Left cardiac atrium (tissue), 4 donors: ENCODE results near the gene MPPED2. TPM values are rescaled to one million over a fixed set of nuclear protein-coding genes. Genes with fewer than 3 reads are reported as not detected.
A peak's percentile ranks its signal among the peaks of the same experiment; 100 is the strongest.

Source experiments
- ATAC-seq, 2 donors: fragments of 200-7000 bp; cut with Tn5 transposase; one replicate each; pipeline ENCODE4 v1.9.1; 2020; ENCODE audit warnings: mild to moderate bottlenecking in 2 of 2, moderate library complexity in 2 of 2
- DNase-seq: peaks from one replicate; pipeline ENCODE4 v3.0.0-alpha.2; 2020
- intact Hi-C, 2 donors: fragments of 100-400 bp; cut with DNase I; formaldehyde crosslinking; loops; one replicate each; pipeline versions ENCODE4 v1.14.1 to v1.15.1; 2022 to 2023
- total RNA-seq, 2 donors: library from RNA; stranded (reverse); fragmentation: NEBNext Ultra II Directional; extraction: Animal tissue kit (Norgen Biotek cat#: 25700); gene quantifications; one replicate each; pipeline ENCODE4 v1.2.1, GENCODE V29; 2021
- donor health status: DM: no; HTN: yes; CAD: no.
- donor health status: DM: no; HTN: yes; CAD: no; lungs with severe emphysema.
- donor health status: DM: yes; HTN: yes; CAD: no.
- donor health status: Dilated cardiomyopathy.

Gene MPPED2
- total RNA-seq, 2 donors from 2014 or later, result 2.9 to 5.2 TPM

DNA sequence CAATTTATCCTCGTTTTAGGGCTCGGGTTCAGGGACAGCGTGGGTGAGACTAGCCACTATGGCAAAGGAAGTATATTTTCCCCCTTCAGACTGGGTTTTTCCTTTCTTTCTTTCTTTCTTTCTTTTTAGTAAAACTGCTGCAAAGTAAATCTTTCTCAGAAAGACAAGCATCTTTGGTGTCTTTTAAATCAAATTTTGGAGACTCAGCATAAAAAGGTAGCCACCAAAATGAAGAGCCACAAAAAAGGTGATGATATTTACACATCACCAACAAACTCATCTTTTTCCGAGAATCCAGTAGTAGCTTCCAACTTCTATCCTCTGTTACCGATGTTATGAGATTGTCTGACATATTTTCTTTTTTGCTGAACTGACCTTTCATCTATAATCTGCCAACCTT is 88.6 kb downstream of the MPPED2 start:
- no peak for DNase-seq
- intact Hi-C loops, result no loop called here
- no peak for ATAC-seq

DNA sequence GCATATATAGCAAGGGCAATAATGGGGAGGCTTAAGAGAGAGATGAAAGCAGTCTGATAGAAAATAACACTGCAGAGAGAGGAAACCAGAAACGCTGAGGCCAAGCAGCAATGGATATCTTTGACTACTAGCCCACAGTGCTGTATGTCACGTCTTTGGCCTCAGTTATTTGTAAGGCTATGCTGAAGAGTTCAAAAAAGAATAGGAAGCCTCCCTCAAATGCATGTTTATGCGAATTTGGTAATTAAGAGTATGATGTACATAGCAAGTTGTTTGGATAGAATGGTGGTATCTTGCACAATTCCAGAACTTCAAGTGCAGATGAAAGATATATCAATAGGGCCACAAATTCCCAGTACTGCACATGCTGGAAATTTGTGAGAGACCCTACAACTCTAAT is 89.2 kb downstream of the MPPED2 start:
- intact Hi-C loops, result no loop called here
- no peak for ATAC-seq
- DNase-seq, result no peak

DNA sequence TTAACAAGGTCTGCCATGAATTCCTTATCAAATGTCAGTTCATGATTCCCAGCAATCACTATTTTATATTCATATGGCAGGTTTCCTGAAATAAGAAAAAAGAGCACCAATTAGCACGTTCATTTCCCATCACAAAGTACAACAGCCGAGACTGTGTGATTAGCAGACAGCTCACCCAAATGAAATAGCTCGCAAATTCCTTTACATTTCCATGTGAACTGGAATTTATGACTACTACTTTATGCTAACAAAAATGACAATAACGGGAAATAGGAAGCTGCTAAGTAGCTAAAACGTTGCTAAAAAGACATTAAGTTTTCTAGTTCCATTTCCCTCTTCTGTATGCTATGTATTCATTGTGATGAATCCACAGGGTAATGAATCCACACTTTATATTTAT is 90.7 kb downstream of the MPPED2 start:
- intact Hi-C loops, result no loop called here
- ATAC-seq (no peak), DNase-seq (no peak)

DNA sequence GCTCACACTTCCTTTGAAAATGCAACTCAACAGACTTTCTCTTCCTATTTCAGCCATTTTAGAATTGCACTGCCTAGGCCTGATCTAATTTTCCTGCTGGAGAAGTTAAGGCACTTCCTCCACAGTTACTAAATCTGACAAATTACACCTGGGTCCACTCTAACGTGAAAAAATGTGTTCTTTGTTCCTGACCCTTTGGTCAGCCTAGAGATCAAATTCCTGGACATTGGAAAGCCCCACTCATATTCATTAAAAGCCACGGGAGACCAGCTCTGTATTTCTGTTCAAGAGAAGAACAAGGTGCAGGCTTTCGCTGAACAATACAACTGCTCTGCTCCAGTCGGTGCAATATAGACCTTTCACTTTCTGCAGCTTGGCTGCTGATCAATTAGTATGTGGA is 96.6 kb downstream of the MPPED2 start:
- ATAC-seq (no peak), DNase-seq (no peak)
- intact Hi-C loops, result no loop called here

DNA sequence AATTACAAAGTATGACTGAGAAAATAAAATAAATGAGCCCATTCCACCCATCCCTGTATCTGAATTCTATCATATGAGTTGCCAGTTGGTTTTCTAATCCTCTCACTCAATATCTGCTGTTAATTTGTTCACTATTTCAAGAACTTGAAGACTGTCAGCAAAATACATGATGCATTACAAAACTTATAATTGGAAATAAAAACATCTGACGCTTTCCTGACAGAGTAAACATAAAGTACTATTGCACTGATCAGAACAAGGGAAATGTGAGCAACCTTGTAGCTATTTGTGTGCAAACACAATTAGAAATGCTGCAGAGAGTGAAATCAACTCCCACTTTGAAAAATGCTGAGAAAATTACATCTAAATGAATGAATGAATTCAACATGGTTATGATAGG is 97.1 kb downstream of the MPPED2 start:
- ATAC-seq (no peak), DNase-seq (no peak)
- intact Hi-C loops, result no loop called here

DNA sequence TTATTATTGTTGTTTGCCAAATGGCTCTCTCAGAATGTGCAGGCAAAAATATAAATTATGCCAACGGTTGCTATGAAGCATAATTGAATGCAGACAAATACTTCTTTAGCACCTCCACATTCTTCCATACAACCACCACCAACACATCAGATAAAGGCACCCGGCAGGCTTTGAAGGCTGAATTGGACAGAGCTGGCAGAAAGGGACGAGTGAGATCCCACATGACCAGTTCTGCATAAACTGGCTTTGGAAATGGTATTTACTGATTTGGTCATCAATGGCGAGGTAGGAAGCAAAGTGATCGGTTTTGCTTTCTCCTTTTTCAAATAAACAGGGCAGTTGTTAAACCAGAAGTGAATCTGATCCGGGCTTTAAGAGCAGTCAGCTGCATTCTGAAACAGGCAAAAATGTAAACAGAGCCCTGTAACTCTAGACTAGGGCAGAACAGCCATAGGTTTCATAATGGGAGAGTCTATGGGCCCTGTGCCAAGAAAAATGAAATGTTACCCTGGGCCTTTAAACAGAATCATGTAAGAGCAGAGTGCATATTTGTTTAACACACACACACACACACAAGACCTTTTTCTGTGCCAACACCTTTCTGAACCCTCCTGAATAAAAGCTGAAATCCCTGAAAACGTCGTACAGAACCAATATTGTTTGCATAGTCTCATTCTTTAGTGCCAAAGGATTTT is 97.7 kb downstream of the MPPED2 start:
- ATAC-seq, result peak; percentile 41 to 63
- intact Hi-C loops, result no loop called here
- DNase-seq, result no peak

DNA sequence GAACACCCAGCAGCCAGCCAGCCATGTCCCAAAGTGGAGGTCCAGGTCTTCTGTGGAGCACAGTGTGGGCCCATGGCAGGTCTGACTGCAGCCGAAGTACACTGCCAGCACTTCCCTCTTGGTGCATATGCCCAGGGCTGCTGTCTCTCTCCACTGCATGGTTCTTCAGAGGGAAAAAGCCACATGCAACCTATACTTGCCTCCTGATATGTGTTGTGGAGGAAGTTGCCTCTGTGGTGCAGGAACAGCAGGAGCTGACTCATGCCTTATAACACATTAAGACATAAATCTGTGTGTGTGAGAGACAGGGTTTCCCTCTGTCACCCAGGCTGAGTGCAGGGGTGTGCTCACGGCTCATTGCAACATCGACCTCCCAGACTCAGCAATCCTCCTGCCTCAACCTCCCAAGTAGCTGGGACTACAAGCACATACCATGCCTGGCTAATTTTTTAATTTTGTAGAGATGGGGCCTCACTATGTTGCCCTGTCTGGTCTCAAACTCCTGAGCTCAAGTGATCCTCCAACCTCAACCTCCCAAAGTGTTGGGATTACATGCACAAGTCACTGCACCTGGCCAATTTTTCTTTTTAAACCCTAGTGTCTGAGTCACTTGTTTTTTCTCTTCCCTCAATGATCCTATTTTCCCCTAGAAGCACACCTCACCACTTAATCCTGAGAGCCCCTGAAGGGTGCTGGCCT is 98.8 kb downstream of the MPPED2 start:
- peak; percentile 22 for DNase-seq
- peak in 1 of 2 donors; percentile 79 for ATAC-seq
- intact Hi-C loops, result no loop called here

DNA sequence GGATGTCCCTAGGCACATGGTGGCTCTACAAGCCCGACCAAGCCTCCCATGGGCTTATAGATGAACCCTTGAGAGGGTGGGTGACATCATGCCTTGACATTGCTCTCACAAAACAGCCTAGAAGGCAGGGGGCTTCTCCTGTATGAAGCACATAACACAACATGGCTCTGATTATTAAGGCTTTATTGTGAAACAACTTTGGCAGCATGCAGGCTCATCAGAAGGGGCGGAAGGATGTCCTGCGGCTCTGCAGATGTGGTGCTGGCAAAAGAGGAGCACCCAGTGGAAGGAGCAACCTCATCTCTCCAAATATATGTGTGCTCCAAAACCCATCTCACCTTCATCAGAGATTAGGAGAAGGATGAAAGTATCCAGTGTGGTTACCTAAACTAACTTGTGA is 100.4 kb downstream of the MPPED2 start:
- DNase-seq (no peak), ATAC-seq (no peak)
- intact Hi-C loops, result no loop called here

DNA sequence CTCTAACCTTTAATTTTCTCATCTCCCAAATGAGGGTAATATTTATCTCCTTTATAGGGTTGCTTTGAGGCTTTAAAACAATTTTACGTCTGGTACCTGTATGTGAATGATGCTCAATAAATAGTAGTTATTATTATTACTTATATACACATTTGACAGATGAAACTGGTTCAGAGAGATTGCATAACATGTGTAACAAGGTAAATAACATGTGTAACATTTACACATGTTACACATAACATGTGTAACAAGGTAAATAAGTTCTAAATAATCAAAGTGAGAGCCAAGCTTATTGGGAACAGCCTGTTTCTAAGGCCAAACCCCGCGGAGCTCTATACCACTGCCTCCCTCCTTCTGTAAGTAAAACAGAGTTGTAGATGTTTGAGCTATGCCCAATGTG is 100.9 kb downstream of the MPPED2 start:
- ATAC-seq (no peak), DNase-seq (no peak)

DNA sequence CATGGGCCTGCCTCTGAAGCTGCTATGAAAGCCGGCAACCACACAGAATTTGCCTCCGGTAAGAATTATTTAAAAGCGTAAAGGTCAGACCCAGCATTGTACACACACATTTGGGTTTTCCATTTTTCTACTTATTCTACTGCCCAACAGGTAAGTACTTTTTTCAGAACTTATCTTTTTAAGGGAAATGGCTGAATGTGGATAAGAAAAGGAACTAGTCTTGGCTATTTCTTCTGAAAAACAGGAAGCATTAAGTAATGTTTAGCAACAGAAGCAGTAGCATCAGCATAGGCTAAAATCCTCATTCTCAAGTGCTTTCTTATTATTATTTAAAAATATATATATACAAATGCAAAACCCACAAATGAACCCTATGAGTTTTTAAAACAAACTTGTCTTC is 103.1 kb downstream of the MPPED2 start:
- DNase-seq (no peak), ATAC-seq (no peak)
- intact Hi-C loops, result no loop called here

More for the DNA sequence above, 100.9 kb downstream of the MPPED2 start:
- intact Hi-C loops, result no loop called here

DNA sequence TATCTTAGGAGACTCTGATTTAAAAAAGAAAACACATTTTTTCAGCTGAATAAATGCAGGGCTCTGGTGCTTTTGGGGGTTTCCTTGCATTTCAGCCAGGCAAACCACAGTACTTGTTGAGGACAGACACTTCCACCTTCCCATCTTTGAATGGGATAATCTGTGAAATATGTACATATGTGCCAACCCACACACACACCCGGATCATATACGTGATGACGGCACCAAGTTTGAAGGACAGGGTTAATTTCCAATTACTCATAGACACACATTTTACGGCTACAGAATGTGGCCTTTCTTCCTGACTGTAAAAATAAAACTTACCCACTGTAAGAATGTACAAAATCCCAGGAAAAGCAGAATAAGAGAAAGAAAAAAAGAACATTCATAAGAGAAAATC is 104.4 kb downstream of the MPPED2 start:
- intact Hi-C loops, result no loop called here
- ATAC-seq, result no peak
- DNase-seq, result no peak

DNA sequence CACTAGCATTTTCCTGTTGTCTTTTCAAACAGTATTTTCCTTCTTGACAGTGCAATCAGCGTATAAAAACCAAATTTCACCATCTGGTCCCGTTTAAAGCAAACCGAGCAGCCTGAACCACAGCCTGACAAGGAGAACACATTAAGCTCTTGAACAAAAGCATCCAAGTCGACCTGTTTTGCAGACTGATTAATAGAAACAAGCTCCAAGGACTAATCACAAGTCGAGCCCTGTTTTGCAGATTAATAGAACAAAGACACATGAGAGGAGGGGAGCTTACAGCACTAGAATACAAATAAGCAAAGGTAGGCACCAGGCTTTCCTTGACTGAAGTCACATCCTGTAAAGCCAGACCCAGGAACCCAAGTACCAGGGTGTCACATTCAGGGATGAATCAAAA is 104.8 kb downstream of the MPPED2 start:
- DNase-seq (no peak), ATAC-seq (no peak)
- intact Hi-C loops, result no loop called here

DNA sequence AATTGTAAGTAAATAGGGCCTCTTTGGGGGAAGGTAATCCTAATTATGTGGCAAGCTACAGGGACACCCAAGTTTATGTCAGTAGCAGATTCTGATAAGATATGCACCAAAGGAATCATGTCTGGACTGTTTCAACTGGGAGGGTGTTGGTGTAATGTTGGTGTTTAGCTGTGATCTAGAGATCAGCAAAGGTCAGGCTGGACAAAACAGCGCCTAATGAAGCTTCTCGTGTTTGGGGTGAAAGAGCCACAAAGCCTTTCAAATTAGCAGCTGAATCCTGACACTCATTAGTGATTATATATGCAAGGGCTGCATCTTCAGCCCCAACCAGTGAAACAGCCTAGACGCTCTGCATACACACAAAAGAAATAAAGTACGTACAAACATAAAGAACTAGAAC is 106.3 kb downstream of the MPPED2 start:
- peak in 1 of 2 donors; percentile 31 for ATAC-seq
- intact Hi-C loops, result no loop called here
- DNase-seq, result no peak

DNA sequence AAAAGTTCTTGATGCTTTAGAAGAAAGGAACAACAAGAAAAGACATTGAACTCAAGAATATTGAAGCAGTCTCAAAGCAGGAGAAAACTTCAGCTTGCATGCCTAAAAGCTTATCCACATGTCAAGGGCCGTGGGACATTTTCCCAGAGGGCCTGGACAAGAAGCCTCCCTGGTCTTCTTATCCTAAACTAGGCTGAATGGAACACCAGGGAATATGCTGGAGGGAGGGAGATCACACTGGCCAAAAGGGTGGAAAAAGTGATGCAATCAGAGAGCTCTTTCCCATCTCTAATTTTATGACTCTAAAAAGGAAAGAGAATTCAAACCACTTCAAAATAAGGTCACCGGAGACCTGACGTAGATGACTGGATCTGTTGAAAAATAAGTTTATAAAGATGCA is 107.2 kb downstream of the MPPED2 start:
- intact Hi-C loops, result no loop called here
- peak; percentile 88 to 89 for ATAC-seq
- peak; percentile 37 for DNase-seq

DNA sequence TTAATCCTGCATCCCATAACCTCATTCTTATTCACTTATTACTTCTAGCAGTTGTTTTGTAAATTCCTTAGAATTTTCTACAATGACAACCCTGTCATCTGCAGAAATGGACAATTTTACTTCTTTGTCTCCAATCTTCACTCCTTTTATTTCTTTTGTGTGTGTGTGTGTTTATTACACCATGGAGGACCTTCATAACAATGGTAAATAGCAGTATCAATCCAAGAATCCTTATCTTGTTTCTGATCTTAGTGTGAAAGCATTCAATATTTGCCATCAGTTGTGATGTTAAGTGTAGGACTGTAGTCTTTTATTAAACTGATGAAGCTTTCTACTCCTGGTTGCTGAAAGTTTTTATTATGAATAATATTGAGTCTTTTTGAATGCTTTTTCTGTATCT is 109.1 kb downstream of the MPPED2 start:
- intact Hi-C loops, result no loop called here
- no peak for DNase-seq
- no peak for ATAC-seq

DNA sequence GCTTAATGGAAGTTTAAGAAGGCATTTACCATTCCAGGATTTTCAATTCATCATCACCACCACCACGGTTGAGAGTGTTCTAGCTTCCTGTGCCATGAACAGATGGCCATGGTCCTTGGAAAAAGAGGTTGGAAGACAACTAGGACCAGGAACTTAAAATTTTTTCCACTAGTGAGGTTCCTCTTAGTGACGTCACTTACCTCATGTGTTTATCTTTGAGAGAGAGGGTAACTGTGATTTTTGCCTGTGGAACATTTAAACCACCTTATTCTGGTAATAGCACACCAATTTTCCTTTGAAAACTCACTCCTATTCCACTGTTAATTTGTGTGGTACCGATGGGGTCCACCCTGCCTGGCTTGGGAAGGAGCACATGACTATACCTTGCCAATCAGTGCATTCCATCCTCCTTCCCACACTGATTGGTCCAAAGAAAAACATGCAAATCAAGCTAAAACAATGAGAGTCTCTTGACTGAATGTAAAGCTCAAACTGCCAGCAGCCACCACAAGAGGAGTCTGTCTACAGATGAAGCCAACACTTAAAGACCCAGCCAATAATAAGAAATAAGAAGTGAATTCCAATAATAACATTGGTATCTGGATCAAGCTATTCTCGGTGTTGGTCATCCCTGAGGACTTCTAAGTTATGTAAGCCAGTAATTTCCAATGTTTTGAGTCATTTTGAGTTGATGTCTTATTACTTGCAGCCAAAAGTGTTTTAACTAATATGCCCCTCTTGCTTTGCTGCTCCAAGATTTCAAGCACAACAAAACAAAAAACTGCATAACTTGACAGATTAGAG is 111.8 kb downstream of the MPPED2 start:
- intact Hi-C loops, result no loop called here

DNA sequence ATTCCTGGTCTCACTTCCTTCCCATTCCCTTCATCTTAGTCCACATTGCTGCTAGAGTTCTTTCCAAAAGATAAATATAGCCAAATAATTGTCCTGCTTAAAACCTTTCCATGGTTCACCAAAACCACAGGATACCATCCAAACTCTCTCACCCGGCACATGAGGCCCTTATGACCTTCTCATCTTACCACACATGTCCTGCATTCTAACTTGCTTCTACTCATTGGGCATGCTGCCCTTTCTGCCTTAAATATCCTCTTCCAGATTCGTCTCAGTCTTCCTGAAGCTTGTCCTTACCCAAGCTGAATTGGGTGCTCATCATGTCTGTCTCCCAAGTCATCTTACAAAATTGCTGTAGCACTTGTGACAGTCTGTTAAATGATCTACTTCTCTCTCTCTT is 114.9 kb downstream of the MPPED2 start:
- intact Hi-C loops, result no loop called here
- no peak for DNase-seq
- ATAC-seq, result no peak

More for the DNA sequence above, 111.8 kb downstream of the MPPED2 start:
- DNase-seq (no peak), ATAC-seq (peak; percentile 51 to 61)

DNA sequence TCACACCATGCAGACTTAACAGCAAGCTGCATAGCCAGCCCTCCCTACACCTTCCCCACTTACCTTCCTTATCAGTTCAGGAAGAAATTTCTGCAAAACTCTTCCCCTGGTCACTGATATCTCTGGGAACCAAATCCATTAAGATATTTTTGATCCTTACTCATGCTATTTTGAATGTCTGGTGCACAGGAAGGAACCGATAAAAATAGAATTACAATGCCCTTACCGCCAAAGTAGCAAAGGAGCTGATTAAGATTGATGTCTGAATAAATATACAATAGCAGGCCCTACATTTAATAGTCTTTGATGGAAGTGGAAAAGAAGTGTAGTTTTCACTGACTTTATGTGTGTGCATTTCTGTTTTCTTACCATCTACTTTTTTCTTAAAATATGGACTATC is 117.3 kb downstream of the MPPED2 start:
- intact Hi-C loops, result no loop called here
- DNase-seq, result no peak

DNA sequence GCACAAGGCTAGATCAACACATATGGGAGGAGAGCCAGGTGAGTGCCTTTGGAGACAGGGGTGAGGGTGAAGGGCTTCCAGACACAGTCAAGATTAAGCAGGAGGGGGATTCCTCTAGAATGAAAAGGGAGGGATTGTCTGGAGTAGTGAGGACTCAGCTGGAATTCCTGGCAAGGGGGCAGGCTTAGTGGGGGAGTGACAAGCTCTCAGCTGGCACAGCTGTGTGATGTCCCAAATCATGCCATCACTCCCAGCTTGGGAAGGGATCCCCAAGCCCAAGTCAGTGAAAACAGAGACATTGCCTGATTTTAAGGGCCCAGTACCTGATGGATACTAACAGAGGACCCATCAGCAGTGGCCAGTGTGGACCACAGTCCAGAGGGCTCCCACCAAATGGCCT is 119.0 kb downstream of the MPPED2 start:
- intact Hi-C loops, result no loop called here
- no peak for ATAC-seq

More for the DNA sequence above, 117.3 kb downstream of the MPPED2 start:
- no peak for ATAC-seq

DNA sequence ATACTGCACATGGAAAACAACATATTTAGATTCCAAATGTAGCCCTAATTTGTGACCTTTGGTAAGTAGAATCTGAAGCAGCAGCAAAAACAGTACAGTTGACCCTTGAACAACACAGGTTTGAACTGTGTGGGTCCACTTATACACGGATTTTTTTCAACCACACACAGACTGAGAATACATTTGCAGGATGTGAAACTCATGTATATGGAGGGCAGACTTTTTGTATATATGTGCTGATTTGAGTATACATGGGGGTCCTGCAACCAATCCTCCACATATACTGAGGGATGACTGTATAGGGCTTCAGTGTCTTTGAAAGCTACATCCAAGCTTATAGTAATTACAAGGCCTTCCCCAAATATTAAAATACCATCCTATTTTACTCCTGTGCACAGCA is 120.5 kb downstream of the MPPED2 start:
- ATAC-seq (no peak), DNase-seq (no peak)
- intact Hi-C loops, result no loop called here

More for the DNA sequence above, 119.0 kb downstream of the MPPED2 start:
- DNase-seq, result no peak
